Measurements from ENCODE around the gene CAD. TPM values are rescaled to one million over a fixed set of nuclear protein-coding genes. Genes with fewer than 3 reads are reported as not detected.
A peak's percentile ranks its signal among the peaks of the same experiment; 100 is the strongest.

CAD gene
- total RNA-seq, 1 experiment from 2014 or later, result 114 TPM

GRCh38 chr2:27261241-27261925 lies 44.2 kb downstream of the CAD start:
- Histone ChIP-seq H3K4me2 (ENCODE audit: low read length) (peak overlapping the region; percentile 99), H4K20me1 (ENCODE audit: insufficient read depth) (no peaks in the 10 kb centered on the region), H3K9me3 (ENCODE audit: control insufficient read depth in 1 of 2, insufficient read depth in 1 of 2, low read depth in 1 of 2, low read length in 2 of 2) (no peaks in the 10 kb centered on the region), H3K79me2 (ENCODE audit: insufficient read depth, low read length) (peaks cover 13% of the 10 kb centered on the region; the same call in 1 of the 2 replicates), H3K4me1 (ENCODE audit: control insufficient read depth in 1 of 2, insufficient read depth in 2 of 2, low read length in 2 of 2) (peaks cover 19 to 37% of the 10 kb centered on the region in 2 experiments), H3K27ac (ENCODE audit: low read depth, low read length) (no peak overlapping the region), H2AFZ (ENCODE audit: low read depth, low read length, poor library complexity, severe bottlenecking) (no peak overlapping the region), H3K9ac (ENCODE audit: low read length) (peak overlapping the region; percentile 79), H3K9me2 (ENCODE audit: insufficient read depth) (no peaks in the 10 kb centered on the region), H3K36me3 (ENCODE audit: control insufficient read depth in 1 of 2, insufficient read depth in 2 of 2, low read length in 2 of 2) (peaks cover 0 to 2% of the 10 kb centered on the region in 2 experiments; a peak in 1 of 4 replicates), H3K27me3 (ENCODE audit: insufficient read depth, low read length) (peaks cover 13% of the 10 kb centered on the region; the same call in 1 of the 2 replicates), H3K4me3 (replicated peaks in 1 of 2; ENCODE audit: low read depth in 1 of 2, low read length in 2 of 2) (peak overlapping the region; percentile 73 to 84)
- ATAC-seq, result no peak
- no peak for DNase-seq (ENCODE audit: low read depth, low spot score)
- CTCF ChIA-PET, result interaction anchor here (1.6 kb wide), 1 partner anchor 42 kb away, joined by 6 read pairs; no protein-coding TSS in a partner anchor
- POLR2A ChIA-PET, result interaction anchor here (0.5 kb wide), 1 partner anchor 101 kb away, joined by 3 read pairs; no protein-coding TSS in a partner anchor
- no peak for TF ChIP-seq ZBTB33 (IDR thresholded peaks at IDR 0.05; ENCODE audit: extremely low read depth, insufficient replicate concordance, low read length)
- no peak for TF ChIP-seq TCF7L2 (IDR thresholded peaks at IDR 0.05; ENCODE audit: borderline replicate concordance, extremely low read depth, insufficient read depth, insufficient read length)
- TSS peak; percentile 39 for BruUV-seq (replicated peaks)
- intact Hi-C loops (cut with micrococcal nuclease), result loop anchor here (5.0 kb wide), 1 partner anchor 61 kb away; the partner anchor contains the start of gene MPV17
- RAD21 ChIA-PET (ENCODE audit: low non-redundant PET in 1 of 2, low total read pairs in 2 of 2, uncharacterized antibody in 2 of 2, unreplicated experiment in 2 of 2), result no interaction called here

DNA sequence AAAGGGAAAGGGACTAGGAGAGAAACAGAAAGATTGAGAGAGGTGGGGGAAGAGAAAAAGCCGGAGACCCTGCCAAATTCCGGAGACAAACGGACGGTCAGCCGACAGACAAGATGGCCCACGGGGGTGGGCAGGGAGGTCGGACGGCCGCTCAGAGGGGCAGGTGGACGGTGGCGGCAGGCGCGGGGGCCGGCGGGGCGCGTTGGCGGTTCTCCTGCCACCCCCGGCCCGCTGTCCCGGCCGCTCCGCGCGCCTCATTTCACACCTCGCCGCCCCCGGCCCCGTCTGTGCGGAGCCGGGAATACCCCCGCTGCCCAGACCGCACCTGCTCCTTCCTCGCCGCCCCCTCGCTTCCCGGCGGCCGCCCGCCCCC lies 44.7 kb downstream of the CAD start:
- peak overlapping the region; percentile 58; the same call in 1 of the 2 replicates for H3K27ac ChIP-seq (ENCODE audit: low read depth, low read length)
- peaks cover 19 to 37% of the 10 kb centered on the region in 2 experiments for H3K4me1 ChIP-seq (ENCODE audit: control insufficient read depth in 1 of 2, insufficient read depth in 2 of 2, low read length in 2 of 2)
- peak overlapping the region; percentile 79 for H3K9ac ChIP-seq (ENCODE audit: low read length)
- H3K9me3 ChIP-seq (ENCODE audit: control insufficient read depth in 1 of 2, insufficient read depth in 1 of 2, low read depth in 1 of 2, low read length in 2 of 2), result no peaks in the 10 kb centered on the region
- TF ChIP-seq POLR2AphosphoS5 (IDR thresholded peaks at IDR 0.05; ENCODE audit: low read depth, low read length) (no peak), EGR1 (IDR thresholded peaks at IDR 0.05; ENCODE audit: low read depth) (no peak), ZBTB33 (IDR thresholded peaks at IDR 0.05; ENCODE audit: extremely low read depth, insufficient replicate concordance, low read length) (no peak), EZH2 (IDR thresholded peaks at IDR 0.05) (no peak), ZNF274 (IDR thresholded peaks at IDR 0.05; ENCODE audit: low read depth, low read length) (no peak), CTCF (IDR thresholded peaks at IDR 0.05 in 2 of 3, conservative IDR thresholded peaks at IDR 0.05 in 1 of 3; ENCODE audit: borderline replicate concordance in 1 of 3, insufficient read depth in 1 of 3, low read depth in 2 of 3, low read length in 2 of 3) (no peak)
- H3K79me2 ChIP-seq (ENCODE audit: insufficient read depth, low read length), result peaks cover 13% of the 10 kb centered on the region; the same call in 1 of the 2 replicates
- H3K27me3 ChIP-seq (ENCODE audit: insufficient read depth, low read length), result peaks cover 13% of the 10 kb centered on the region; the same call in 1 of the 2 replicates
- ChIA-PET RAD21 (ENCODE audit: low non-redundant PET in 1 of 2, low total read pairs in 2 of 2, uncharacterized antibody in 2 of 2, unreplicated experiment in 2 of 2) (no interaction called here), POLR2A (no interaction called here), CTCF (interaction anchor here (1.5 to 1.6 kb wide), 2 partner anchors 30 to 41 kb away, joined by 4 to 6 read pairs; no protein-coding TSS in a partner anchor)
- H2AFZ ChIP-seq (ENCODE audit: low read depth, low read length, poor library complexity, severe bottlenecking), result no peak overlapping the region
- no peaks in the 10 kb centered on the region for H4K20me1 ChIP-seq (ENCODE audit: insufficient read depth)
- BruUV-seq (replicated peaks), result no TSS peak
- ATAC-seq (no peak), DNase-seq (ENCODE audit: low read depth, low spot score) (no peak)
- intact Hi-C loops (cut with micrococcal nuclease), result loop anchor here (5.0 kb wide), 1 partner anchor 60 kb away; the partner anchor contains the start of gene MPV17
- H3K36me3 ChIP-seq (ENCODE audit: control insufficient read depth in 1 of 2, insufficient read depth in 2 of 2, low read length in 2 of 2), result 0 out of 4 replicates have a peak, but pooled peaks cover 0 to 2% of the 10 kb centered on the region in 2 experiments
- H3K4me3 ChIP-seq (replicated peaks in 1 of 2; ENCODE audit: low read depth in 1 of 2, low read length in 2 of 2), result peak overlapping the region; percentile 73 to 84
- no peaks in the 10 kb centered on the region for H3K9me2 ChIP-seq (ENCODE audit: insufficient read depth)
- H3K4me2 ChIP-seq (ENCODE audit: low read length), result peak overlapping the region; percentile 99

All from HCT116 (cell line).